ENCODE results near the gene MAP2K7. TPM values are rescaled to one million over a fixed set of nuclear protein-coding genes. Genes with fewer than 3 reads are reported as not detected.

Gene MAP2K7
- total RNA-seq, 1 experiment from 2014 or later: 59.1 TPM

DNA sequence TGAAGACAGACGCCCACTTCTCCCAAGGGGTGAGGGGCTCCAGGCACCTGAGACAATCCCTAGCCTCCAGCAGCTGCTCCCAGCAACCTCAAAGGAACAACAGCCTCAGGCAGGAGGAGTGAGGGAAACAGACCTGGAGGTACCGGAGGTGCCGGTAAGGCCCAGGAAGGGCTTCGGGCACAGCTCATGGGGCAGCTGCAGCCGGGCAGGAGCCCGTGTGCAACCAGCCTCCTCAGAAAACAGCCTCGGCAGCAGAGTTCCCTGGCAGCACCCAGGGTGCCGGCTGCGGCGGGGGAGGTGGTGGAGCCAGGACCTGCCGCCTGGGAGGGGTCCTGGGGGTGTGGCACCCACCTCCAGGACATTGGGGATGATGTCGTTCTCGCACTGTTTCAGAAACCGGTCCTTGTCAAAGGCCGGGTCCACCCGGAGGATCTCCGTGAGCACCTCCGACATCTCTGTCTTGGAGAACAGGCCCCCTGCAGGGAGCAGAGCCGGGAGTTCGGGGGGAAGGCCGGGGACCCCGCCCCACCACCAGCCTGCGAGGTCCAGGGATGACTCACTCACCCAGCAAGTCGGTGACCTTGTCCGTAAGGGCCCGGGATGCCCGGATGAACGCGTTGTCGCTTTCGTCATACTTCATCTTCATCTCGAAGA is 28.7 kb downstream of the MAP2K7 start (continued):
- TF ChIP-seq JUND (IDR thresholded peaks at IDR 0.05) (no peak), POLR2A (IDR thresholded peaks at IDR 0.05; ENCODE audit: borderline replicate concordance, extremely low read depth, insufficient read depth, insufficient read length) (no peak), POLR2AphosphoS5 (IDR thresholded peaks at IDR 0.05; ENCODE audit: low read depth, low read length) (no peak), CBX3 (IDR thresholded peaks at IDR 0.05; ENCODE audit: low read depth) (no peak)
- TF ChIP-seq, protein P1, sequence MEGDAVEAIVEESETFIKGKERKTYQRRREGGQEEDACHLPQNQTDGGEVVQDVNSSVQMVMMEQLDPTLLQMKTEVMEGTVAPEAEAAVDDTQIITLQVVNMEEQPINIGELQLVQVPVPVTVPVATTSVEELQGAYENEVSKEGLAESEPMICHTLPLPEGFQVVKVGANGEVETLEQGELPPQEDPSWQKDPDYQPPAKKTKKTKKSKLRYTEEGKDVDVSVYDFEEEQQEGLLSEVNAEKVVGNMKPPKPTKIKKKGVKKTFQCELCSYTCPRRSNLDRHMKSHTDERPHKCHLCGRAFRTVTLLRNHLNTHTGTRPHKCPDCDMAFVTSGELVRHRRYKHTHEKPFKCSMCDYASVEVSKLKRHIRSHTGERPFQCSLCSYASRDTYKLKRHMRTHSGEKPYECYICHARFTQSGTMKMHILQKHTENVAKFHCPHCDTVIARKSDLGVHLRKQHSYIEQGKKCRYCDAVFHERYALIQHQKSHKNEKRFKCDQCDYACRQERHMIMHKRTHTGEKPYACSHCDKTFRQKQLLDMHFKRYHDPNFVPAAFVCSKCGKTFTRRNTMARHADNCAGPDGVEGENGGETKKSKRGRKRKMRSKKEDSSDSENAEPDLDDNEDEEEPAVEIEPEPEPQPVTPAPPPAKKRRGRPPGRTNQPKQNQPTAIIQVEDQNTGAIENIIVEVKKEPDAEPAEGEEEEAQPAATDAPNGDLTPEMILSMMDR (IDR thresholded peaks at IDR 0.05 in 2 of 3, conservative IDR thresholded peaks at IDR 0.05 in 1 of 3; ENCODE audit: borderline replicate concordance in 1 of 3, insufficient read depth in 1 of 3, low read depth in 2 of 3, low read length in 2 of 3): no peak

DNA sequence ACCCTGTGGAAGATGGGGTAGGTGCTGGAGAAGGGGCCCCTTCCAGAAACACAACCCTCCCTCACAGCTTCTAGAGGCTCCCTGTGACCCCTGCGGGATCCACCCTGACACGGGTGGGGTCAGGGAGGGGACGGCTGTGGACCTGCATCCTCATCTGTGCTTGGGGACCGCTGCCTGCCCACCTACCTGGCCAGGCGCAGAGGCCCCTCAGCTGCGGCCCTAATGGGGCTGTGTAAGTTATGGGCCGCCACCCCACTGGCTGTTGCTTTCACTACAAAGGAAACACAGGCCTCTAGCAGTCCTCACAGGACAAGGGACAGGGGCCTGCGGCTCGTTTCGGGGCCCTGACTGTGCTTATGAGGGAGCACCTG is 29.2 kb downstream of the MAP2K7 start:
- Histone ChIP-seq H3K4me3 (replicated peaks in 1 of 2; ENCODE audit: low read depth in 1 of 2, low read length in 2 of 2) (no peak overlapping the region), H3K27ac (ENCODE audit: low read depth, low read length) (no peak overlapping the region), H3K4me1 (ENCODE audit: control insufficient read depth in 1 of 2, insufficient read depth in 2 of 2, low read length in 2 of 2) (peaks cover 22 to 31% of the 10 kb centered on the region in 2 experiments), H2AFZ (ENCODE audit: low read depth, low read length, poor library complexity, severe bottlenecking) (no peak overlapping the region), H4K20me1 (ENCODE audit: insufficient read depth) (no peaks in the 10 kb centered on the region), H3K9ac (ENCODE audit: low read length) (no peak overlapping the region), H3K9me3 (ENCODE audit: control insufficient read depth in 1 of 2, insufficient read depth in 1 of 2, low read depth in 1 of 2, low read length in 2 of 2) (no peaks in the 10 kb centered on the region), H3K4me2 (ENCODE audit: low read length) (no peak overlapping the region), H3K27me3 (ENCODE audit: insufficient read depth, low read length) (no peaks in the 10 kb centered on the region), H3K36me3 (ENCODE audit: control insufficient read depth in 1 of 2, insufficient read depth in 2 of 2, low read length in 2 of 2) (peaks cover 30 to 40% of the 10 kb centered on the region in 2 experiments), H3K79me2 (ENCODE audit: insufficient read depth, low read length) (peaks cover 2% of the 10 kb centered on the region), H3K9me2 (ENCODE audit: insufficient read depth) (no peaks in the 10 kb centered on the region)
- POLR2A ChIA-PET: no interaction called here
- CTCF ChIA-PET: no interaction called here
- RAD21 ChIA-PET (ENCODE audit: low non-redundant PET in 1 of 2, low total read pairs in 2 of 2, uncharacterized antibody in 2 of 2, unreplicated experiment in 2 of 2): no interaction called here
- ATAC-seq: no peak
- DNase-seq (ENCODE audit: low read depth, low spot score): no peak
- BruUV-seq (replicated peaks): no TSS peak
- no peak for TF ChIP-seq TCF7L2 (IDR thresholded peaks at IDR 0.05; ENCODE audit: borderline replicate concordance, extremely low read depth, insufficient read depth, insufficient read length)
- TF ChIP-seq EZH2 (IDR thresholded peaks at IDR 0.05): no peak
- TF ChIP-seq JUND (IDR thresholded peaks at IDR 0.05): no peak
- TF ChIP-seq CBX3 (IDR thresholded peaks at IDR 0.05; ENCODE audit: low read depth): no peak
- TF ChIP-seq EZH2phosphoT487 (IDR thresholded peaks at IDR 0.05; ENCODE audit: borderline replicate concordance): no peak
- no peak for TF ChIP-seq CEBPB (IDR thresholded peaks at IDR 0.05; ENCODE audit: low read depth)
- TF ChIP-seq, protein P1 (IDR thresholded peaks at IDR 0.05 in 2 of 3, conservative IDR thresholded peaks at IDR 0.05 in 1 of 3; ENCODE audit: borderline replicate concordance in 1 of 3, insufficient read depth in 1 of 3, low read depth in 2 of 3, low read length in 2 of 3): no peak
- TF ChIP-seq ZNF274 (IDR thresholded peaks at IDR 0.05; ENCODE audit: low read depth, low read length): no peak
- no peak for TF ChIP-seq YY1 (IDR thresholded peaks at IDR 0.05; ENCODE audit: extremely low read depth, insufficient replicate concordance, low read depth, low read length)
- TF ChIP-seq SP1 (IDR thresholded peaks at IDR 0.05; ENCODE audit: low read depth): no peak
- no peak for TF ChIP-seq RAD21 (IDR thresholded peaks at IDR 0.05; ENCODE audit: low read depth)
- no peak for TF ChIP-seq FOSL1 (IDR thresholded peaks at IDR 0.05; ENCODE audit: low read depth)
- intact Hi-C loops (cut with micrococcal nuclease): no loop called here

Data from HCT116 (cell line).